GM12878 (cell line): ENCODE measurements around the gene CNTNAP2. TPM values are rescaled to one million over a fixed set of nuclear protein-coding genes. Genes with fewer than 3 reads are reported as not detected.

ENCODE experiments used
- ATAC-seq: fragments of 200-7000 bp; cut with Tn5 transposase; 3 replicates; pipeline ENCODE4 v1.9.1; 2020; ENCODE audit warnings: mild to moderate bottlenecking, moderate library complexity
- BruUV-seq: library from RNA; stranded (reverse); fragments of 400-500 nt; replicated peaks from 2 replicates; lab custom pipeline; 2021; lab: Mats Ljungman, UMichigan
- CTCF ChIA-PET: fragments of 300-600 bp; sonication (Branson Sonifier 250); formaldehyde crosslinking; extraction: SDS; loops from one replicate; lab custom pipeline; 2021; ENCODE audit warnings: inconsistent platforms; lab: Yijun Ruan, JAX
- POLR2A ChIA-PET: fragments of 350-600 bp; formaldehyde crosslinking; extraction: SDS; loops from one replicate; lab custom pipeline; 2021; ENCODE audit warnings: inconsistent platforms; lab: Charles Lee
- RAD21 ChIA-PET: fragments of 300-600 bp; sonication (Branson Sonifier 250); formaldehyde crosslinking; loops from one replicate; lab custom pipeline; 2023; ENCODE audit warnings: antibody characterized with exemption; ENCODE audit not compliant: unreplicated experiment; lab: Charles Lee
- SMC1A ChIA-PET: fragments of 300-600 bp; sonication (Branson Sonifier 250); formaldehyde crosslinking; loops from one replicate; lab custom pipeline; 2023; ENCODE audit not compliant: unreplicated experiment, uncharacterized antibody; lab: Charles Lee
- DNase-seq: peaks from one replicate; pipeline ENCODE4 v3.0.0-alpha.2; 2011; ENCODE audit warnings: low read depth, low spot score
- FAIRE-seq: peaks from 3 replicates; lab custom pipeline; 2011; peaks lifted over from hg19 to GRCh38; lab: Jason Lieb, UNC
- H2AFZ ChIP-seq: 2 replicates; pipeline ENCODE4 v1.6.0; 2011; ENCODE audit warnings: low read depth, low read length, control low read depth; ENCODE audit not compliant: control insufficient read depth
- H3K27ac ChIP-seq: 2 replicates; pipeline ENCODE4 v1.5.1; 2011; ENCODE audit warnings: control low read depth; ENCODE audit not compliant: control insufficient read depth, insufficient read depth
- H3K27me3 ChIP-seq, 2 experiments: replicated peaks in 1 of 2; 2 replicates each; pipeline versions ENCODE4 v1.6.0 to v1.6.1; 2011; ENCODE audit warnings: low read length in 1 of 2; ENCODE audit not compliant: control insufficient read depth in 2 of 2, insufficient read depth in 2 of 2
- H3K36me3 ChIP-seq, 2 experiments: 2 replicates each; pipeline ENCODE4 v1.5.1; 2011; ENCODE audit warnings: low read length in 1 of 2; ENCODE audit not compliant: control insufficient read depth in 2 of 2, insufficient read depth in 2 of 2
- H3K4me1 ChIP-seq: 2 replicates; pipeline ENCODE4 v1.6.1; 2011; ENCODE audit warnings: mild to moderate bottlenecking, low read length, moderate library complexity, mixed read lengths; ENCODE audit not compliant: control insufficient read depth, insufficient read depth
- H3K4me2 ChIP-seq: 2 replicates; pipeline ENCODE4 v1.6.0; 2011; ENCODE audit warnings: control low read depth; ENCODE audit not compliant: control insufficient read depth, insufficient read depth
- H3K4me3 ChIP-seq: fragments of 200-600 bp; sonication (generic); 2 replicates; pipeline ENCODE4 v1.5.1; 2016
- H3K79me2 ChIP-seq: 2 replicates; pipeline ENCODE4 v1.6.0; 2011; ENCODE audit warnings: low read length; ENCODE audit not compliant: control insufficient read depth, insufficient read depth
- H3K9ac ChIP-seq: 2 replicates; pipeline ENCODE4 v1.8.0; 2011; ENCODE audit warnings: low read length, control low read depth, mixed read lengths; ENCODE audit not compliant: control insufficient read depth, insufficient read depth
- H3K9me3 ChIP-seq: replicated peaks from 3 replicates; pipeline ENCODE4 v1.5.1; 2011; ENCODE audit warnings: mild to moderate bottlenecking, low read length; ENCODE audit not compliant: control insufficient read depth, insufficient read depth
- H4K20me1 ChIP-seq: 2 replicates; pipeline ENCODE4 v1.6.0; 2011; ENCODE audit not compliant: control insufficient read depth, insufficient read depth
- ETV6 ChIP-seq, 2 experiments: fragments of 450-650 bp in 1 of 2; IDR thresholded peaks in 1 of 2; conservative IDR thresholded peaks in 1 of 2; 2 replicates each; pipeline ENCODE4 v1.6.1; 2014; ENCODE audit warnings: antibody characterized with exemption in 1 of 2, borderline replicate concordance in 1 of 2, low read depth in 1 of 2, mild to moderate bottlenecking in 1 of 2, moderate library complexity in 1 of 2
- NR2C1 ChIP-seq: fragments of 450-650 bp; IDR thresholded peaks from 2 replicates; pipeline ENCODE4 v1.6.1; 2017; ENCODE audit warnings: antibody characterized with exemption, mild to moderate bottlenecking, moderate library complexity
- NR2F1 ChIP-seq: fragments of 450-650 bp; conservative IDR thresholded peaks from 2 replicates; pipeline ENCODE4 v1.6.1; 2017; ENCODE audit warnings: mild to moderate bottlenecking
- PAX8 ChIP-seq: fragments of 450-650 bp; IDR thresholded peaks from 2 replicates; pipeline ENCODE4 v1.6.1; 2017; ENCODE audit warnings: mild to moderate bottlenecking, moderate library complexity
- SMARCA5 ChIP-seq: fragments of 450-650 bp; IDR thresholded peaks from 2 replicates; pipeline ENCODE4 v1.6.1; 2017; ENCODE audit warnings: mild to moderate bottlenecking
- TBL1XR1 ChIP-seq: IDR thresholded peaks from 2 replicates; pipeline ENCODE4 v1.6.1; 2012; ENCODE audit warnings: low read depth, low read length, improper control_type of control experiment
- WGBS: methylation state at CpG from one replicate; pipeline ENCODE4 v1.1.6; 2016; ENCODE audit warnings: low lambda C conversion rate; ENCODE audit not compliant: insufficient replicate concordance, insufficient coverage; ENCODE audit errors: missing lambda C conversion rate; 5-methylcytosine and 5-hydroxymethylcytosine counted together
- in situ Hi-C: fragments of 300-500 bp; cut with MboI; formaldehyde crosslinking; loops from 9 replicates; pipeline ENCODE4 v1.14.3; 2018; ENCODE audit warnings: mixed read lengths
- intact Hi-C: fragments of 100-400 bp; cut with micrococcal nuclease; formaldehyde crosslinking; loops from one replicate; pipeline ENCODE4 v1.14.2; 2022; ENCODE audit not compliant: unreplicated experiment
- polyA plus RNA-seq, 11 experiments: library from polyadenylated mRNA; depleted of rRNA in 4 of 11; unstranded in 6 of 11; stranded (reverse) in 5 of 11; fragments of >200 nt; fragmentation: Nextera tagmentation in 4 of 11; fragmentation: Illumina TruSeq in 1 of 11; extraction: Ambion mirVana in 4 of 11; extraction: Trizol in 1 of 11; gene quantifications; 1 replicate in 1 of 11; 2 replicates in 10 of 11; pipeline versions ENCODE4 v1.2.1 to v1.2.3, GENCODE V29; 2011 to 2016; ENCODE audit warnings: inconsistent platforms in 2 of 11, missing spikeins in 2 of 11, low read depth in 1 of 11
- total RNA-seq, 4 experiments: library from RNA; depleted of rRNA in 3 of 4; stranded (reverse); fragments of >200 nt in 3 of 4; fragmentation: Illumina TruSeq in 1 of 4; extraction: Trizol in 1 of 4; gene quantifications; 2 replicates each; pipeline versions ENCODE4 v1.2.1 to v1.2.3, GENCODE V29; 2013 to 2021
- TF ChIP-seq, protein P1 (sequence below): IDR thresholded peaks from 2 replicates; pipeline ENCODE4 v1.6.1; 2012; ENCODE audit warnings: low read depth, low read length, improper control_type of control experiment
- TF ChIP-seq, protein P2 (sequence below): IDR thresholded peaks from 2 replicates; pipeline ENCODE4 v1.6.1; 2011; ENCODE audit warnings: borderline replicate concordance, low read depth, mild to moderate bottlenecking, moderate library complexity, low read length; ENCODE audit not compliant: insufficient read depth, poor library complexity, severe bottlenecking

Gene CNTNAP2
- total and polyA plus RNA-seq, 10 of the 15 experiments (the other 5 are each of a cell fraction or from before 2014, with no cell fraction given), result 0.03 to 0.08 (median 0.03) TPM; not detected in 7

DNA sequence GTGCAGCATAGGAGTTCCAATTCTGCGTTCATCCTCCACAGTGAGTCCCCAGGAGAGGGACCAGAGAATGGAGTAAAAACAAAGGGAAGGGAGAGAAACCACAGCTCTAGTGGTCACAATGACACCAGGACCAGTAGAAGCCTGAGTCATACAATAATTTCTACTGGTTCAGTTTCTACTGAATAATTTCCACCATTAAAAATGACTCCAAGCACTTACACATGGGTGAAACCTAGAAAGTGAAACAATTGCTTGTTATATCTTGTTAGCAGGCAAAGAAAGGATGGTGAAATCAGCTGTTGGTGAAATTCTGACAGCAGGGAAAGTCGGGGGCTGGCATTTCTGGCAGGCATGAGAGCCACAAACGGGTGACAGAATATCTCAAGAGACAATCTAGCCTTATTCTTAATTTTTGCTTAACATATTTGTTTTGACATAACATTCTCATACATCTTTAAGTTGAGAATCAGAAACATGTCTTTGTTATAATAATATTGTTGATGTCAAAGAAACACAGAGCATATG lies 1408.2 kb downstream of the CNTNAP2 start:
- ATAC-seq (no peak), DNase-seq (no peak), FAIRE-seq (no peak)
- Histone ChIP-seq H4K20me1 (no peaks in the 10 kb centered on the region), H3K9me3 (no peaks in the 10 kb centered on the region), H3K36me3 (no peaks in the 10 kb centered on the region), H2AFZ (no peak overlapping the region), H3K4me3 (no peak overlapping the region), H3K27me3 (no peaks in the 10 kb centered on the region), H3K4me2 (no peak overlapping the region), H3K27ac (no peak overlapping the region), H3K4me1 (no peaks in the 10 kb centered on the region), H3K9ac (no peak overlapping the region), H3K79me2 (no peaks in the 10 kb centered on the region)
- RAD21 ChIA-PET, result no interaction called here
- in situ Hi-C loops, result no loop called here
- no peak for TF ChIP-seq ETV6 (conservative IDR thresholded peaks at IDR 0.05 in 1 of 2, IDR thresholded peaks at IDR 0.05 in 1 of 2; ENCODE audit: borderline replicate concordance in 1 of 2, low read depth in 1 of 2)
- no peak for TF ChIP-seq NR2F1
- TF ChIP-seq TBL1XR1, result no peak
- TF ChIP-seq SMARCA5, result no peak
- no peak for TF ChIP-seq NR2C1
- TF ChIP-seq, protein P1, sequence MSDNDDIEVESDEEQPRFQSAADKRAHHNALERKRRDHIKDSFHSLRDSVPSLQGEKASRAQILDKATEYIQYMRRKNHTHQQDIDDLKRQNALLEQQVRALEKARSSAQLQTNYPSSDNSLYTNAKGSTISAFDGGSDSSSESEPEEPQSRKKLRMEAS, result no peak
- TF ChIP-seq PAX8, result no peak
- TF ChIP-seq, protein P2, sequence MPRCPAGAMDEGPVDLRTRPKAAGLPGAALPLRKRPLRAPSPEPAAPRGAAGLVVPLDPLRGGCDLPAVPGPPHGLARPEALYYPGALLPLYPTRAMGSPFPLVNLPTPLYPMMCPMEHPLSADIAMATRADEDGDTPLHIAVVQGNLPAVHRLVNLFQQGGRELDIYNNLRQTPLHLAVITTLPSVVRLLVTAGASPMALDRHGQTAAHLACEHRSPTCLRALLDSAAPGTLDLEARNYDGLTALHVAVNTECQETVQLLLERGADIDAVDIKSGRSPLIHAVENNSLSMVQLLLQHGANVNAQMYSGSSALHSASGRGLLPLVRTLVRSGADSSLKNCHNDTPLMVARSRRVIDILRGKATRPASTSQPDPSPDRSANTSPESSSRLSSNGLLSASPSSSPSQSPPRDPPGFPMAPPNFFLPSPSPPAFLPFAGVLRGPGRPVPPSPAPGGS, result no peak
- SMC1A ChIA-PET, result no interaction called here
- POLR2A ChIA-PET, result no interaction called here
- BruUV-seq, result no TSS peak
- intact Hi-C loops, result no loop called here
- CTCF ChIA-PET, result no interaction called here
- WGBS, result 0% methylated on average over 3 of the region's 3 CpGs
